Activated CD8-positive, alpha-beta memory T cell treated with anti-CD3 and anti-CD28 coated beads, Interleukin-2, amount 50 U/mL, for 24 hours (primary cell): ENCODE measurements around the gene MPO.

ENCODE experiments used
- DNase-seq: peaks from one replicate; pipeline ENCODE4 v3.0.0-alpha.2; 2020; ENCODE audit errors: extremely low read depth

The MPO gene

GRCh38 chr17:58319173-58320162 lies 38.7 kb upstream of the MPO start:
- DNase-seq = no peak

- no peak for DNase-seq
Observed at GRCh38 chr17:58318627-58319172, 38.0 kb upstream of the MPO start.

GRCh38 chr17:58318065-58318481 lies 37.3 kb upstream of the MPO start:
- DNase-seq = no peak

GRCh38 chr17:58317421-58318064 lies 36.8 kb upstream of the MPO start:
- DNase-seq = no peak

DNA sequence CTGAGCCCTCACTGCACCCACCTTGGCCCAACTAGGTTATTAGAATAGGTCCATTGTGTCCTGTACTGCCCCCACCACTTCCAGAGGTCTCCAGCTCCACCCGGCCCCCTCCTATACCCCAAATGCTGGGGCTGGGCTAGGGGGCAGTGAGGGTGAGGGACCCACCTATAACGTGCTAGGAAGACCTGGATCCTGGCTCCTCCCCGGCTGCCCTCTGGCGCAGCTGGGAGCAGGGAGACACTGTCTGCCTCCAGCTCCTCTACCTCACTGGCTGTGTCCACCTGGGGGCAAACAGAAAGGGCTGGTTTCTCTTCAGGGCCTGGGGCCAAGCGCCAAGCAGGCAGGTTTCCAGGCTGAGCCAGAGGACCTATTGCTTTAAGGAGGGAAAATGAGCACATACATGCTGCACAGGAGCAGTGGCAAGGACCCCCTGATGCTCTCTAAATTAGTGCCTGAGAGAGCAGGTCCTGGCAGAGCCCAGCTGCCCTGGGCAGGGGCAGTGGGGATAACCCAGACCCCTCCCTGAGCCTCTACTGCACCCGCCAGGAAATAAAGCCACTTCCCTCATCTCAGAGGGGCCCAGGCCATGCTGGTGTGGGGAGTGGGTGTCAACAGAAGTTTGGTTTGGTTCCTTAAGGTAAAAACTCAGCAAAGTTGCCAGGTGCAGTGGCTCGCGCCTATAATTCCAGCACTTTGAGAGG lies 35.7 kb upstream of the MPO start:
- DNase-seq = no peak

- DNase-seq = no peak
Observed at GRCh38 chr17:58315750-58316149, 35.0 kb upstream of the MPO start.

- no peak for DNase-seq
Observed at GRCh38 chr17:58315281-58315711, 34.6 kb upstream of the MPO start.

- no peak for DNase-seq
Observed at GRCh38 chr17:58314706-58315015, 33.9 kb upstream of the MPO start.

- no peak for DNase-seq
Observed at GRCh38 chr17:58313815-58314705, 33.3 kb upstream of the MPO start.

GRCh38 chr17:58312829-58313228 lies 32.1 kb upstream of the MPO start:
- no peak for DNase-seq

DNA sequence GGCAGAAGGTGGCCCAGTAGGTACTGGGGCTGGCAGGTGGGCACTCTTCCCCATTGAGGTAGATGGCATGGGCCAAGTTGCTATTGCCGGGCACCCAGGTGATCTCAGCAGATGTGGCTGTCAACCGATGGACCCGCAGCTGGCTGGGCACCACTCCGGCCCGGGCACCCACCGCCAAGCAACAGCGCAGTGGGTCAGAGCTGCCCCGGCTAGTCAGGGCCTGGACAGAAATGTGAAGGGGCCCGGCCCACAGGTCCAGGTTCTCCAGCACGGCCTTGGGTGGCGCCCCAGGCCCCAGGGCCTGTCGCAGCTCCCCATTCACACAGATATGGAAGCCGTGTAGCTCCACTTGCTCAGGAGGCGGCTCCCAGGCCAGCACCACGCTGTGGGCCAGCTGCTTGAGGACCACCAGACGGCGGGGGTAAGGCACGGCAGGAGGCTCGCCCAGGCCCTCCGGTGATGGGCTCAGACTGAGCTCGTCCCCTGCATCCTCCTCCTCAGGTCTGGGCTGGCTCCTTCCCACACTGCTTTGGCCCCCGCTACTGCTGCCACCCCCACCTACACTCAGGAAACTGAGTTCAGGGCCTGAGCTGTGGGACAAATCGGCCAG lies 31.4 kb upstream of the MPO start:
- no peak for DNase-seq

DNA sequence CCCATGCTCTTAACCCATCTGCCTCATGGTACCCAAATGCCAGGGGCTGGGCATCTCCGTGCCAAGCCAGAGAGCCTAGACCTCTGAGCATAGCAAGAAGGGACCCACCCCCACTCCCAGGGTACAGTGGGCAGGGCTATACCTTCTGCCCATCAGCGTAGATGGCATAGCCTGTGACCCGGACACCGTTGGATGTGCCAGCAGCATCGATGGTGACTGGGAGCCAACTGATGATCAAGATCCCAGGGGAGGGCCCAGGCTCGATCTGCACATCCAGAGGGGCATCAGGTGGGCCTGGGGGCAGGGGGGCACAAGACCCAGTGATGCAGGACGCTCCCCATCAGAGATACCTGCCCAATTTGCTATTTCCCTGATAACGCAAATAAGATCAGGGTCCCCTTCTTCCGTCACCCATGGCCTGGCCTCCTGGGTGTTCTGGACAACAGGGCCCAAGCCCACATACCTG lies 30.7 kb upstream of the MPO start:
- DNase-seq = no peak

GRCh38 chr17:58310511-58311428 lies 30.0 kb upstream of the MPO start:
- no peak for DNase-seq

- DNase-seq = no peak
Observed at GRCh38 chr17:58309918-58310259, 29.2 kb upstream of the MPO start.

- no peak for DNase-seq
Observed at GRCh38 chr17:58308985-58309917, 28.5 kb upstream of the MPO start.

- DNase-seq = no peak
Observed at GRCh38 chr17:58308173-58308984, 27.6 kb upstream of the MPO start.

GRCh38 chr17:58307468-58308172 lies 26.9 kb upstream of the MPO start:
- DNase-seq = no peak
